COR-L47 (cell line): ENCODE data around the gene COX7A1.
"Not testable (repeated sequence)": the region's sequence is repeated elsewhere in the genome, so short reads cannot be mapped to it uniquely, and the experiment has no call there.

Source experiments
- DNase-seq: peaks from one replicate; lab custom pipeline; 2025; lab: John Stamatoyannopoulos, UW

The COX7A1 gene

GRCh38 chr19:36141039-36141927 lies 11.0 kb downstream of the COX7A1 start:
- peak; percentile 71 for DNase-seq

GRCh38 chr19:36140304-36141038 lies 11.8 kb downstream of the COX7A1 start:
- peak; percentile 72 for DNase-seq

GRCh38 chr19:36139473-36140303 lies 12.6 kb downstream of the COX7A1 start, which contains the start of gene CAPNS1:
Gene CAPNS1, plus strand, starts transcription at chr19:36140066. Its CDS starts 946 bp downstream, at chr19:36141012.
- DNase-seq = peak; percentile 96

GRCh38 chr19:36139120-36139472 lies 13.2 kb downstream of the COX7A1 start:
- DNase-seq = no peak

GRCh38 chr19:36136964-36137686 lies 15.1 kb downstream of the COX7A1 start:
- peak; percentile 19 for DNase-seq

GRCh38 chr19:36134867-36135266 lies 17.4 kb downstream of the COX7A1 start:
- not testable (repeated sequence) for DNase-seq

GRCh38 chr19:36131221-36131620 lies 21.0 kb downstream of the COX7A1 start:
- DNase-seq = not testable (repeated sequence)

- no peak for DNase-seq
These were observed 23.9 kb downstream of the COX7A1 start for GRCh38 chr19:36128392-36128736.

GRCh38 chr19:36125557-36125956 lies 26.7 kb downstream of the COX7A1 start:
- no peak for DNase-seq

GRCh38 chr19:36121486-36122124 lies 30.6 kb downstream of the COX7A1 start:
- DNase-seq = no peak

- no peak for DNase-seq
These were observed 31.3 kb downstream of the COX7A1 start for GRCh38 chr19:36120984-36121358.

GRCh38 chr19:36120092-36120983 lies 31.9 kb downstream of the COX7A1 start:
- DNase-seq = no peak

- no peak for DNase-seq
These were observed 36.0 kb downstream of the COX7A1 start for GRCh38 chr19:36116344-36116637.

- no peak for DNase-seq
These were observed 36.5 kb downstream of the COX7A1 start, which contains the start of gene TBCB for GRCh38 chr19:36115453-36116343. Gene TBCB, plus strand, starts transcription at chr19:36115468. Its CDS starts 93 bp downstream, at chr19:36115561.

- DNase-seq = peak; percentile 99
These were observed 37.4 kb downstream of the COX7A1 start, which contains the start of gene POLR2I for GRCh38 chr19:36114721-36115452. Gene POLR2I, minus strand, starts transcription at chr19:36114875. Its CDS starts 19 bp downstream, at chr19:36114856.

- DNase-seq = peak; percentile 15
These were observed 38.1 kb downstream of the COX7A1 start for GRCh38 chr19:36113894-36114720.

- DNase-seq = no peak
These were observed 38.8 kb downstream of the COX7A1 start for GRCh38 chr19:36113425-36113824.
